ENCODE results near the gene UNC5C.

Gene UNC5C

DNA sequence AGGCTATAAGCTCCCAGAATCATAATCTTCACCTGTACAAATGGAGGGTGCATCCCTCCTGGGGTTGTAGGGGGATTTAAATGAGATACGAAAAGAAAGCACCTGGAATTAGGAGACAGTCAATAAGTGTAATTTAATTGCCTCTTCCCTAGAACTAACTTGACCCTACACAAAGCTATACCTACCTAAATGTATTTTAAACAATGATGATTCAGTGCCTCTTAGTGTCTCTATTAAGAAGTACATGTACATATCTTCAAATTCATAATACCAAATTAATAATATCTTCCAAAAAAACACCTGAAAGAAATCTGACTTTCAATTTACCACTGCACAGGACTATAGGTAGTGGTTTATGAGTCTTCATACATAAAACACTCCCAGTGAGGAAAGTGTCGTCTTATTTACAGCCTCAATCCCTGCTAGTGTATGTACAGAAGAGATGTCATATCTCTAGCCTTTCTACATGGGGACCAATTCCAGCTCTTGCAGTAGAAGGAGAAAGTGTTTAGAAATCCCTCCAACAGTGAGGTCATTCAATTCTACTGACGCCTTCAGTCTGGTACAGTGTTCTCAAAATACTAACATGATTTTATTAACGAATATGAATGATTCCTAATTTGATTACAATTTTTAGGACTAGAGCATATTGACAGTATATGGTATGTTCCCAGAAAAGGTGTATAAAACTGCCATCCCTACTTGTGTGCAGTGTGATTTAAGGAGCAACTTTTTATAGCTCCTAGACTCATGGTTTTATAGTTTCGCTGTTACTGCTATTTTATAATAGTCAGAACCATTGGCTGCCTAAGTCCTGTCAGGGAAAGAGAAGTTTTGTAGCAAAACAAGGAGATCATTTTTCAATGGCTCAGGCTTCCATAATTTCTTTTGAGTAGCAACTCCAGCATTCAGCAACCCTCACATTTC, 282.7 kb downstream of the UNC5C start:
- no peak for DNase-seq (ENCODE audit: low read depth)

DNA sequence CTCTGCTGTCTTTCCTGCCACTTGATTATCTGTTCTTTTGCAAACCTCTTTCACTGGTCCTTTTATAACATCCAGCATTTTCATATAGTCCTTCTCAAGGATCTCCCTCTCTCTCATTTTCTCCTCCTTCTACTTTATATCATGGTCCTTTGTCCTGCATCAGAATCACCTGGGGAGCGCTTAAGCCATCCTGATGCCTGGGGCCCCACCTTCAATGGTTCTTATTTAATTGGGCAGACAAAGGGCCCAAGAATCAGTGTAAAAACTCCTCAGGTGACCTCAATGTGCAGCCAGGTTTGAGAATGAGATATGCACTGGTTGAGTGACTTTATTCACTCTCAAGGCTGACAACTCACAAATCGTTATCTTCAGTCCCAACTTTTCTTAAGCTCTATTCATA, 283.9 kb downstream of the UNC5C start:
- DNase-seq (ENCODE audit: low read depth): no peak

DNA sequence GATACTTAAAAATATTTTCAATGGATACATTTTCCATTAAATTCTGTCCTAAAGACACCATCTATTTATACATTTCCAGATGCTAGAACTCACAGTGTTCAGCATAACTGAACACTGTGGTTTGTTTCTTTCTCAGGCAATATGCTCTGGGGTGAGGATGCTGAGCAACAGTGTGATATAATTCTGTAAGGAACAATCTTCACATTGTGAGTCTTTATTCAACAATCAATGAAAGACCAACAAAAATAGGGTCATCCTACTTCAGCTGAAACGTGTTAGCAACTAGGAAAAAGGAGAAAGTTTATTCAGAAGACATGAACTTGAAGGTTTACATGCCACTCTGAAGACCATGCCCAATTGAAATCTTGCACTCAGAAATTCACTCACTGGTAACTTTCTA, 284.8 kb downstream of the UNC5C start:
- DNase-seq (ENCODE audit: low read depth): no peak

DNA sequence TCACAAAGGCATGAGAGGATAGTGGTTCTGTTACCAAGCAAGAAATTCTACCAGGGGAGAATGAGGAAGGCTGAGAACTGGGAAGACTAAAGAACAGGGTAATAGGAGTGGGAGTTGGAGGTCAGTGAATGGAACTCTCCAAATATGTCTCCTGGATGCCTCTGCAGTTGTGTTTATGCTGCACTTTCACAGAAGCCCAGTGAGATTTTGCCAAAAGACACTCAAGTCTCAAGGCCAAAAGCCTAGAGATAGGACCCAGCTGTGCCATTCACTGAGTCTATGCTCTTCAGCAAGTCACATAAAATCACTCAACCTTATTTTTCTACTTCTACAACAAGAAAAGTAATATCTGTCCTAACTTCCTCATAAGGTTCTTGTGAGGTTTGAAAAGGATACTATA, 285.4 kb downstream of the UNC5C start:
- DNase-seq (ENCODE audit: low read depth): no peak

DNA sequence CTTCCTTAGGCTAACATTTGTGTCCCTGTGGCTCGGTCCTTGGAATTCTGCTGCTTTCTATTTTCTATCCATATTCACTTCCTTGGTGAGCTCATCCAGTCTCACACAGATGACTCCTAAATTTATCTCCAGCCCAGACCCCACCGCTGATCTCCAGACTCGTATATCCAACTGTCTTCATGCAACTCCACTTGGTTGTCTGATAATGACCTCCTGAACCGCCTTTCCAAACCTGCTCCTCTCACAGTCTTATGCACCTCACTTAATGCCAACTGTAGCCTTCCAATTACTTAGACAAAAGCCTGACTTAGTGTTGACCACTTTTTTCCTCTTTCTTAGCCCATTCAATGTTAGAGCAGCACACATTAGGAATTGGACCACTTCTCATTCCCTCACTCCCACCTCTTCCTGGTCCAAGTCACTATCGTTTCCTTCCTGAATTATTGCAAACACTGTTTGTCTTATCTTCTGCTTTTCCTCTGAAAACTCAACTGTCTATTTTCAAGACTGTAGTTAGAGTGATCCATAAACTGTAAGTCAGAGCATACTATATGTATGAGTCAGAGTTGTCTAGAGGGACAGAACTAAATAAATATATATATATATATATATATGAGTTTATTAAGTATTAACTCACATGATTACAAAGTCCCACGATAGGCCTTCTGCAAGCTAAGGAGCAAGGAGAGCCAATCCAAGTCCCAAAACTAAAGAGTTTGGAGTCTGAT, 292.5 kb downstream of the UNC5C start:
- DNase-seq (ENCODE audit: low read depth): no peak

DNA sequence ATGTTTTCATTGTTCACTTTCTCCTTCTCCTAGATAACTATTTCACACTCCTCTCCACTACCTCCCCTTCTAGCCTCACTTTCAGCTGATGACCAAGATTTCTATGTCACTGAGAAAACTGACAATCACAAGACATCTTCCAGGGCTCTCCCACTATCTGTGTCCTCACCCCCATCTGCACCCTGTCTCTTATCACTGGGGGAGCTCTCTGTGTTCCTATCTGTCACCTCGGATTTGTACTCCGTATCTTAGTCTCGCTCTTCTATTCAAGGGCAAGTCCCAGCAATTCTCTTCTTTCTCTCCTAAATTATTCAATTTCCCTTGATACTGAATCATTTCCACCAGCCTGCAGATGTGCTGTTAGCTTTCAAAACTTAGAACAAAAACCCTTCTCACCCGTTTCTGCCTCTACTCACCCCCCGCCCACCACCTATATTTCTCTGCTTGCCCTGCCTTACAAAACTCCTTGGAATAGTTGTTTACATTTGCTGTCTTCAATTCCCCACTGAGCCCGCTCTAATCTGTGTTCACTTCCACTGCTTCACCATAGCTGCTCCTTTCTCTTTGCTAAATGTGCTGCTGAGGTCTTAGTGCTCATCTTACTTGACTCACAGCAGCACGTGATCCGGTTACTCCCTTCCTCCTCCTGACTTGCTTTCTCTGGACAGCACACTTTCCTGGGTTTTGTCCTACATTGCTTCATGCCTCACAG, 293.2 kb downstream of the UNC5C start:
- DNase-seq (ENCODE audit: low read depth): no peak

DNA sequence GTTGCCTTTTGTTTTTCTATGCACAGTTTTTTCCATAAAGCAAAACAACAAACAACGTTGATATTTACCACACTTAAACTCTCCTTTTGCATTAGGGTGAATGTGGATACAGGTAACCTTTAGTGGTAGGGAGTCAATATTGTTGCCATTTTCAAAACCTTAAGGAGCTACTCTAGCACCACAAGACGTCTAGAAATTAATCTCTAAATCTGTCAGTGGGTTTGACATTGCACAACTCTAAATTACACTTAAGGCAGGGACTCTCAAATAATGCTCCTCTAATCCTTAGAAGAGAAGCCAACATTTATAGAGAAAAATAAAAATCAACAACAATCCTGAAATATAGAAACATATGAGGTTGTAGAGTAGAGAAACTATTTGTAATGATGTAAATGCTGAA, 297.2 kb downstream of the UNC5C start:
- DNase-seq (ENCODE audit: low read depth): no peak

DNA sequence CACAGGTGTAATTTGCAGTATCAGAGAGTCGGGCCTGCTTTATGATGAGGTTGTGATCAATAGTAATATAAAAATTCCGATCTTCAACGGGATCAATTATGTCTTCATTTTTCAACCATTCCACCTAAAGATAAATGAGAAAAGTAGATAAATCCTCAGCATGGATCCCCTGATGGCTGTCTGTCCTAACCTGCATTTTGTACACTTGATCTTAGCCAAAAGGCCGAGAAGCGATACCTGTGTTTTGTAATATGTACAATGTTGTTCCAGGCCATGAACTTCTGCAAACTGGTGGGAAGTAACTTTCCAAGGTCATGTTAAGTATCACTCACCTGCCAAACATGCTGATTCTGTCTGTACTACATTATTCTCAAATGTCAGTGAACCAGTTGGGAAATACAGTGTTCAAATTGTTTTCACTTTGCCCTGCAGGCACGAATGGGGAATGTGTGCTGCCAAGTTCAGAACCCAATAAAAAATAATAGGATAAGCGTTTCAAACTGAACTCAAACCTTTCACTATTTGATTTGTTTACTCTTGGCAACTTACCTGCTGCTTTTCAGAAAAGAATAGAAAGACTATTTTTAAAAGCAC, 298.1 kb downstream of the UNC5C start:
- DNase-seq (ENCODE audit: low read depth): no peak

DNA sequence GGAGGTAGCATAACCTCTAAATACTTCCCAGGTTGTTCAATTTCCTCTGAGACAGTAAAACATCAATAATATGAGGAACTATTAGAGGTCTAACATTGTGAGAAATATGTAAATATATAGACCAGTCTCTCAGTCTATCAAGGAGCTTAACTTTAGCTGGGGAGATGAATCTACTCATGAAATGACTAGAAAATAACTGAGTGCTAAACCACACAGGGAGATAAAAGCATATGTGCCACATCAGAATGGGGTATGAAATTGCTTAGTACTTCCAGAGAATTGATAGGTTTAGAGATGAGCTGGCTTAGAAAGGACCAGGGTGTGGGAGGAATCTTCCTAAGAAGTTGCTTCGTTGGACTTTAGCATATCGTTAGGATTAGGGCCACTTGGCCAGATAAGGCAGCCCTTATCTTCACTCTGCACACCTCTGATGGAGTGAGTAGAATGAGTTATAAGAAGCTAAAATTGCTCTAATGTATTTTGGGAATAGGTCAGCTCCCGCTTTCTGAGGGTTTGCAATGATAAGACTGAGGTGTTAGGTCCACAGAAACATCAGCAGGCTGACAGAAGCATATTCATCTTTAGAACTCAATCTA, 299.2 kb downstream of the UNC5C start:
- DNase-seq (ENCODE audit: low read depth): no peak

DNA sequence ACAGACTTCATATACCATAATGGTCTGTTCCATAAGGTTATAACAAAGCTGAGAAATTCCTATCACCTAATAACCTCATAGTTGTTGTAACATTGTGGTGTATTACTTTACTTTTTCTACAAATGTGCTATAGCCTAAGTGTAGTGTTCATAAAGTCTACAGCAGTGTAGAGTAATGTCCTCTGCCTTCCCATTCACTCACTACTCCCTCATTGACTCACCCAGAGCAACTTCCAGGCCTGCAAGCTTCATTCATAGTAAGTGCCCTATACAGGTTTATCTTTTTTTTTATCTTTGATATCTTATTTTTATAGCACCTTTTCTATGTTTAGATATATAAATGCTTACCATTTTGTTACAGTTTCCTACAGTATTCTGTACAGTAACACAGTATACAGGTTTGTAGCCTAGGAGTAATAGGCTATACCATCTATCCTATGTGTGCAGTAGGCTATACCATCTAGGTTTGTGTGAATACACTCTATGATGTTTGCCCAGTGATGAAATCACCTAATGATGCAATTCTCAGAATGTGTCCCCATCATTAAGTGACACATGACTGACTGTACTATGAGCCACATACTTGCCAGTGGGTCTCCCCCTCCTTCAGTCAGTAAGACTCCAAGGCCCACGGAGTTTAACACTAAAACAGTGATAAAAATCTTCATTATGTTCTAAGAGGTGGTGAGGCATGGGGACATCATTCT, 299.9 kb downstream of the UNC5C start:
- DNase-seq (ENCODE audit: low read depth): no peak

DNA sequence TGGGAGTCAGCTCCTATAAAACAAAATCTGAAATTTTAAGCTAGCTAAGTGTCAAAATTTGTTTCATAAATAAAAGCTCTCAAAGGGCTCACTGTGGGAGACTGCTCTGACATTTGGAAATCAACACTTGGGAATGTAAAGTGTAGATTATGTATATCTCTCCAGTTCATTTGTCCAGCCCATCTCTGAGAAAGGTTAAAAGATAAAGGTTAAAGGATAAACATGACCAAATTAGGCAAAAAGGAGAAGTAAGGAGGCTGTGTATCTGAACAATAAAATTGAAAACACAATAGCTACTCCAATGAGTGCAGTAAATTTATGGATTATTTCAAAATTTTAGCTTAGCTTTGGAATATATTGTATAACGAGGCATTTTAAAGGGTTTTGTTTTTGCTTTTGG, 304.9 kb downstream of the UNC5C start:
- no peak for DNase-seq (ENCODE audit: low read depth)

DNA sequence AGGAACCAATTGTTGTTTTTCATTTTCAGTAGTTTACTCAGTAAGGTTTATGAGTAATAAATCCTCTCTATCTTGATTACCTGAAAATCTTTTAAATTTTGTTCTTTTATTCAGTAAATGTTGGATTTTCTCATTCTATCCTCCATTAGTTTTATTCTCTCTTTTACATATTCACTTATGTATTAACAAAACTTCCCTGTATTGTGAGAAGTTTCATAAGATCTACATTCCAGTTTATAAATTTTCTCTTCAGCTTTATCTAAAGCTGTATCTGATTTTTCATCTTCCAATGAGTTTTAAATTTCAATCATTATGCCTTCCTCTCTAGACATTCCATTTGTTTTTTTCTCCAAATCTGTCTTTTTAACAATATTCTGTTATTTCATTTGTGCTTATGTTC, 310.2 kb downstream of the UNC5C start:
- no peak for DNase-seq (ENCODE audit: low read depth)

DNA sequence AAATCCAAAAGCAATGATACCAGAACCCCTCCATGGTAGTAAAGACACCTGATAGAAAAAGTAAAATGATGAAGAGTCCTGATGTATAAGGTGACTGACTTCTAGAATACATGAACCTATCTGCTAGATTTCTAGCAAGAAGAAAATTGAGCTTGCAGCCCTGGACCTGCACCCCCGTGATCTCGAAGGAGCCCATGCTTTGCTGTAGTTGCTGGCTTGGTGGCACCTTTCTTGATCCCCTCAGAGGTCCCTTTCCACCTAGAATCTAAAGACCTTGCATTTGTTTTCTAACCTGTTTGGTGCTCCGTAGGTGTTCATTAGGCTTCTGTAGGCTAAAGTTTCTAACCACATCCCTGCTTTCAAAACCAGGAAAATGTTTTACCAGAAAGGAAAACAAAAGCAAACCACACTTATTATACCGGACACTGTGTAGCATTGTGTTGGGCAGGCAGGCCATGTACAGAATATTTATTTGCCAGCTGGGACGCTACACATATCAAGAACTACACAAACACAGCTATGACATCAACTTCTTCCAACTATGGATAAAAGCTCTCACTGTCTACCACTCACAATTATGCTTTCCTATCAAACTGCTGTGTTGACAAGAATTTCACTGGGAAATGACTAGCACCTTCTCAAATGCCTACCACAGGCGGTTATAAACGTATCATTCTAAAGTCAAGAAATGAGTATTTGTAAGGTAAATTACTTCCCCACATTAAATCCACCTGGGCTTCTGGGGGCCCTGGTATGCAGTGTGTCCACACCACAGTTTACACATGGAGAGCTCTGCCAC, 316.2 kb downstream of the UNC5C start:
- DNase-seq (ENCODE audit: low read depth): no peak

DNA sequence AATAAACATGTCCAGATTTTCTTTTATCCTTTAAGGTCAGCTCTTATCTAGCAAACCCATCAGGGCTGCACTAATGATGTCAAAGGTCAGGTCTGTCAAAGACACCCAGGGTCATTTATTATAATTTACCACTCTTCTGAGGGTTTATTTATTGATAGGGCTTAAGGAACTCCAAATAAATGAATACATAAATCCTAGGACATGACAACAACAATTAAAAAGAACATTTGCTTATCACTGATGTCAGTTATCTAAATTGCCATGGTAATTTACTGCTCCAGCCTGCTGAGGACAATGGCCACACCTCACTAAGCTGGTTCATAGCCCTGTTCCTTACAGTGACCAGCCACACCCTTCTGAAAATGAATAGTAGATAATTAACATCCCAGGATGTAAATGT, 317.1 kb downstream of the UNC5C start:
- DNase-seq (ENCODE audit: low read depth): no peak

DNA sequence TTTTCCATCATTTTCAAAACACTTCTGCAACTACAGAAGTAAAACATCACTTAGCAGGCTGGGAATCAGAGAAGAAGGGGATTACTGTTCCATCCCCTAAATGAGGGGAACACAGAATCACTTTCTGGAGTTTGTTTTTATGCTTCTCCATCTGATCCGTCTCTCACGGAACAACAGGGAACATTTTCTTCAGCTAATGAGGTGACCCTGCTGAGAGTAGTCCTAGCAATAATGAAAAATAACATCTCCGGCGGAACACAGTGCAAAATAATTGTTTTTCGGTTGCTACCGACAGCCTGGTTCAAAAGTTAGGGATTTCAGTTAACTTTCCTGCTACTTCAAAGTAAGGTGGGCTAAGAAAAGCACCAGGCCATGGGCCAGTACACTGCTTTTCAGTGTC, 322.9 kb downstream of the UNC5C start:
- DNase-seq (ENCODE audit: low read depth): no peak

DNA sequence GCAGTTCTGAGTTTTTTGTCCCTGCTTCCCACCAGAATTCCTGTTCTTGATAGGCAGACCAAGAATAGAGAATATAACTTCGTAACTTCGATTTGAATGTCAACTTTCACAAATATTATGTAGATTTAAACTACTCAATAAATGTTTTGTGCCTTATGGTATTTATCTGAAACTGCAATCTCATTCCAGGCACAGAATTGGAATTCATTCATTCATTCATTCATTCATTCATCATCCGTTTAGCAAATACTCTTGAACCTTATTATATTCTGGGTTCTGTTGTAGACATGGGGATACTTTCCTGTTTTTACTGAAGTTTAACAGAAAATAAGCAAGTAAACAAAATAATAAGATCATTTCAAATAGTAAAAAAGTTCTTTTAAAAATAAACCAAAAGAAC, 324.4 kb downstream of the UNC5C start:
- no peak for DNase-seq (ENCODE audit: low read depth)

DNA sequence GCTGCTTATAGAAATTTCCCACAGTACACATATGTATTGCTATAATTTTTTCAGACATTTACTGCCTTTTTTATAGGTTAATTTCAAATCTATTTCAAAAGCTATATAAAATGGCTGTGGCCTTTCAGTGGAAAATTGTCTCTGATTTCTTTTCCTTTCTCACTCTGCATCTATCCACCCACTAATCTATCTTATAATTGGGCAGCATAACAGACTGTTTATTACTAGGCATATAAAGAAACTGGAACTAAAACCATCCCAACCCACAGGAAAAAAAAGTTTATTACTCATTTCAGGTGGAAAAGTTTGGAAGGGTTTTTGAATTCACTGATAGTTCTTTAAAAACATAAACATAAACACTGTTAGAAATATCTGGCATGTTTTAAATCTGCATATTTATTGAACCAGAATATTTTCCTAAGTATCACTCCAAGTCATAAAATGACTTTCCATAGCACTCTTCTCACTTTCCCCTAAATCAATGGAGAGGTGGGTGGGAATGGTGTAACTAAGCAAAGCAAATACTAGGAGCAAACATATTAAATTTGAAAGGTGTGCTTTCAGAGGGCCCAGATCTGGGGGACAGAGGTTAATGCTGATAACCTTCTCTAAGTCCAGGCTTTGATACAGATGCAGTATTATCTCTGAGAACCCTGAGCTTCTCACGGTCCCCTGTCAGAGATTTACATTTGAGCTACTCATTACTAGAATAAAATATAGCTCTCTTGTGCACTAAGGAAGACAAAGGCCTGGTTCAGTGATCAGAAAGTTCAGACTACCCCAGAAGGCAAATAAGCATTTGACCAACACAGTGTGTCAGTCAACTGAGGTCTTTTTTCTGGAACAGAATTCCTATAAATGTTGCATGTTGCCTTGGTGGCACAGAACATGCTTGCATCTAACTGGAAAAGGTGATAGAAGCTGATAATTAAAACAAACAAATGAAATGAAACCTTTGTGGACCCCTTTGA, 328.3 kb downstream of the UNC5C start:
- no peak for DNase-seq (ENCODE audit: low read depth)

DNA sequence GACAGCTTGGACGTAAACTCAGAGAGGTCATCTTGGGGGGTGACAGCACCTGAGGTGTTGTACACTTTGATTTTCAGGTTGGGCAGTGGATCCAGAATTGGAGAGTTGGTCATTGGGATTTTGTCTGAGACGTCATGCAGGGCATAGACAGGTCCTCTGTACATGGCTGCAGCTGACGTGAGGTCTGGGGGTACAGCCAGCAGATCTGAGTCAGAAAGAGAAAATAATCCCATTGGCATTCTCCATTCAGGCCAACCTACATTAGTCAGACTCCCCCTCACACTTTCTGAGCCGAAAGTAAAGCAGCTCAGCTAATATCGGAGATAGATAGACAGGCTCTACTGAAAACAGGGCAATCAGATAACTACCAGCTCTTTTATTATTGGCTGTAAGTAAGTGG, 329.7 kb downstream of the UNC5C start:
- no peak for DNase-seq (ENCODE audit: low read depth)

DNA sequence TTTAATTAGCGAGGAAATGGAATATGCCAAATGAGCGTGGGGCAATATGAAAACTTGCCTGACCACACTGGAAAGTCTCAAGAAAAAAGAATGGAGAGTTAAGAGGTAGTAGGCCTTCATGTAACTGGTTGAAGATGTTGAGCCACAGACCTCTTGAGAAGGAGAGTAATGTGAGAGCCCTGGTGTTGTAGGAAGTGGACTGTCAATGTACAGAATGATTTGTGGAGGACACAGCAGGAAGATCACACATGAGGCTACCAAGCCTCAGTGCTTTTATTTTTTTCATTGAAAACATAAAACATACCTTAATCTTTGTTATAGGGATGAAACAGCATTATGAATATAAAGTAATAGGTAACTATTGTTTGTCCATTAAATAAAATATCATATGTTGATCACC, 331.6 kb downstream of the UNC5C start:
- no peak for DNase-seq (ENCODE audit: low read depth)

Data from activated T-cell treated with anti-CD3 and anti-CD28 coated beads for 24 hours (primary cell).